ENCODE data around the gene PHACTR1.
"Not testable (repeated sequence)": the region's sequence is repeated elsewhere in the genome, so short reads cannot be mapped to it uniquely, and the experiment has no call there.

PHACTR1 gene

GRCh38 chr6:13220266-13220665 is 503.7 kb downstream of the PHACTR1 start:
- no peak for DNase-seq

GRCh38 chr6:13222048-13222447 is 505.5 kb downstream of the PHACTR1 start:
- DNase-seq: no peak

GRCh38 chr6:13226071-13226470 is 509.5 kb downstream of the PHACTR1 start:
- DNase-seq: no peak

- no peak for DNase-seq
Measured at GRCh38 chr6:13228264-13229204, 512.0 kb downstream of the PHACTR1 start.

- peak; percentile 21 for DNase-seq
Measured at GRCh38 chr6:13229205-13230085, 512.9 kb downstream of the PHACTR1 start.

GRCh38 chr6:13233106-13233505 is 516.5 kb downstream of the PHACTR1 start:
- DNase-seq: no peak

- no peak for DNase-seq
Measured at GRCh38 chr6:13234130-13234529, 517.6 kb downstream of the PHACTR1 start.

GRCh38 chr6:13235339-13235738 is 518.8 kb downstream of the PHACTR1 start:
- DNase-seq: no peak

- DNase-seq: no peak
Measured at GRCh38 chr6:13237318-13237717, 520.8 kb downstream of the PHACTR1 start.

- DNase-seq: no peak
Measured at GRCh38 chr6:13238017-13238416, 521.5 kb downstream of the PHACTR1 start.

- no peak for DNase-seq
Measured at GRCh38 chr6:13238640-13239216, 522.2 kb downstream of the PHACTR1 start.

GRCh38 chr6:13239530-13240455 is 523.2 kb downstream of the PHACTR1 start:
- no peak for DNase-seq

- no peak for DNase-seq
Measured at GRCh38 chr6:13241364-13241763, 524.8 kb downstream of the PHACTR1 start.

GRCh38 chr6:13242178-13242577 is 525.6 kb downstream of the PHACTR1 start:
- DNase-seq: no peak

GRCh38 chr6:13242590-13242989 is 526.0 kb downstream of the PHACTR1 start:
- DNase-seq: no peak

- DNase-seq: no peak
Measured at GRCh38 chr6:13243033-13243432, 526.5 kb downstream of the PHACTR1 start.

- DNase-seq: not testable (repeated sequence)
Measured at GRCh38 chr6:13243745-13244144, 527.2 kb downstream of the PHACTR1 start.

GRCh38 chr6:13247627-13248026 is 531.1 kb downstream of the PHACTR1 start:
- no peak for DNase-seq

- no peak for DNase-seq
Measured at GRCh38 chr6:13248053-13248452, 531.5 kb downstream of the PHACTR1 start.

- DNase-seq: no peak
Measured at GRCh38 chr6:13248584-13248985, 532.0 kb downstream of the PHACTR1 start.

- DNase-seq: no peak
Measured at GRCh38 chr6:13248994-13249393, 532.4 kb downstream of the PHACTR1 start.

- no peak for DNase-seq
Measured at GRCh38 chr6:13249817-13250216, 533.2 kb downstream of the PHACTR1 start.
